ENCODE measurements around the gene ATP1B1.

GRCh38 chr1:169144941-169145626, 38.6 kb downstream of the ATP1B1 start:
- TF ChIP-seq CTCF (conservative IDR thresholded peaks at IDR 0.05; ENCODE audit: low read depth, low read length) (no peak), EZH2 (IDR thresholded peaks at IDR 0.05; ENCODE audit: borderline replicate concordance, low read depth, low read length, poor library complexity, severe bottlenecking) (no peak)

All from A673 (cell line).